ENCODE results near the gene ETV4. TPM values are rescaled to one million over a fixed set of nuclear protein-coding genes. Genes with fewer than 3 reads are reported as not detected.

The ETV4 gene
- total RNA-seq, 4 donors from 2014 or later, result 3.7 to 11.1 (median 6.9) TPM

GRCh38 chr17:43545383-43545632 is 832 bp downstream of the ETV4 start:
- no CpG with 5 or more reads among the region's 21 CpGs for WGBS, 2 donors
- H3K36me3 ChIP-seq, result no peaks in the 10 kb centered on the region

DNA sequence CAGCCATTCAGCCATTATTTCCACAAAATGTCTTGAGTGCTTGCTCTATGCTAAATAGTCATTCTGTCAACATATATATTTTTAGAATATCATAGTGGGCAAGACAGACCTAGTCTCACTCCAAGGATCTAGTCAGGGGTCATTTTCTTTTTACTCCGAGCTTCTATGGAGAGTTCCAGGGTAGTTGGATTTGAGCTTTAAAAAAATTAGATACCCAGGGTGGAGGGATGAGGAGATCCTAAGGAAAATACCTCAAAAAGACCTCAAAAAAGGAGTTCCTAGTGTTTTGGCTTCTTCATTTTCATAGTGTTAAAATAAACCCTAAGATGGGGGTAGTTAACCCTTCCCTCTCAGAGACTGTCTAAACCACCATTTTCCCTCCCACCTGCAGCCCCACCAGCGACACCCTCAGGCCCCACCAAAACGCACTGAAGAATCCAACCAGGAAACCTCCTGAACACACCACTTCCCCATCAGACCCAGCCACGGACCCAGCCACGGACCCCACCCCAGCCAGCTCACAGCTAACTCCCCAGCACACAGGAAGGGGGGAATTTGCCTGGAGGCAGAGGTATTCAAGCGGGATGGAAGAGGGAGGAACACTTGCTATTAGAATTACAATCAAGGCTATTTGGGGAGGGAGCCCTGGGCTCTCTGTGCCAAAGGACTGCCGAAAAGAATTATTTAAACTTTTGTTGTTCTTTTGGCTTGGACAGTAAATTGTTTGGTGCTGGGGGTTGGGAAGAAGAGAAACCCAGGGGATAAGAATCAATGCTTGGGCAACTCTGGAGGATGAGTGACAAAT is 2.2 kb downstream of the ETV4 start:
- H3K4me1 ChIP-seq, result peaks cover 30 to 53% (median 34%) of the 10 kb centered on the region in 3 donors
- H3K4me3 ChIP-seq, result peak overlapping the region in 1 of 4 donors; percentile 75
- no peak for DNase-seq
- H3K36me3 ChIP-seq, result no peaks in the 10 kb centered on the region
- TF ChIP-seq CTCF (IDR thresholded peaks at IDR 0.05) (no peak), POLR2A (IDR thresholded peaks at IDR 0.05) (no peak)
- H3K27ac ChIP-seq, result peak overlapping the region in 1 of 4 donors; percentile 27
- no peaks in the 10 kb centered on the region for H3K9me3 ChIP-seq
- intact Hi-C loops (cut with DNase I), result no loop called here
- 36% methylated on average over 5 to 7 of the region's 7 CpGs for WGBS, 2 donors
- peaks cover 0 to 68% (median 0%) of the 10 kb centered on the region in 4 donors for H3K27me3 ChIP-seq

More at GRCh38 chr17:43545383-43545632, 832 bp downstream of the ETV4 start:
- TF ChIP-seq CTCF (IDR thresholded peaks at IDR 0.05) (no peak), POLR2A (IDR thresholded peaks at IDR 0.05) (no peak)
- H3K4me3 ChIP-seq, result peak overlapping the region; percentile 48 to 75 (median 62)
- no peaks in the 10 kb centered on the region for H3K9me3 ChIP-seq
- intact Hi-C loops (cut with DNase I), result no loop called here
- no peak for DNase-seq
- H3K27me3 ChIP-seq, result peaks cover 0 to 77% (median 0%) of the 10 kb centered on the region in 4 donors
- peak overlapping the region; percentile 63 to 76 (median 76) for H3K27ac ChIP-seq
- H3K4me1 ChIP-seq, result peaks cover 34 to 63% (median 34%) of the 10 kb centered on the region in 3 donors

DNA sequence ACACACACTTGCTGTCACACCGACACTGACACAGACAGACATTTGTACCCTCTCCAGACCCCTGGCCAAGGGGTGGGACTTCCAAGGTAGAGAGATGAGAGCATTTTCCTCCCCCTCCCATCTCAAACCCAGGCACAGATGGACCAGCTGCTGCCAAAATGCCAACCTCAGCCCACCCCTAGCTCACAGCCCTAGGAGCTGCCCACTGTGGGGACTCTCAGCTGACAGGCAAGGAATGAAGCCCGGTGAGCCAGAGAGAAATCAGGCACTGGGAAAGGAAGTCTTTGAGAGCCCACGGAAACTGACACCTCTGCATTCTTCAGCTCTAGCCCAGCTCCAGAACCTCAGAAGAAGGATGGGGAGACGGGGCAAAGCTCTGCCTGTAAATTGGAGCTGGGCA is 2.8 kb downstream of the ETV4 start:
- 64 to 82% methylated on average over 2 of the region's 4 CpGs for WGBS, 2 donors
- Histone ChIP-seq H3K36me3 (no peaks in the 10 kb centered on the region), H3K9me3 (no peaks in the 10 kb centered on the region), H3K27me3 (peaks cover 0 to 63% (median 0%) of the 10 kb centered on the region in 4 donors), H3K27ac (no peak overlapping the region), H3K4me1 (peaks cover 27 to 46% (median 33%) of the 10 kb centered on the region in 3 donors), H3K4me3 (no peak overlapping the region)
- DNase-seq, result no peak
- TF ChIP-seq CTCF (IDR thresholded peaks at IDR 0.05), result no peak
- intact Hi-C loops (cut with DNase I), result no loop called here

GRCh38 chr17:43542859-43543258 is 3.3 kb downstream of the ETV4 start:
- no peak for TF ChIP-seq POLR2A (IDR thresholded peaks at IDR 0.05)
- no peak for TF ChIP-seq CTCF (IDR thresholded peaks at IDR 0.05)
- 66 to 78% methylated on average over 3 to 7 of the region's 8 CpGs for WGBS, 2 donors
- intact Hi-C loops (cut with DNase I), result no loop called here
- H3K9me3 ChIP-seq, result no peaks in the 10 kb centered on the region
- H3K27ac ChIP-seq, result no peak overlapping the region
- H3K36me3 ChIP-seq, result no peaks in the 10 kb centered on the region
- peaks cover 0 to 59% (median 0%) of the 10 kb centered on the region in 4 donors for H3K27me3 ChIP-seq
- DNase-seq, result no peak
- no peak overlapping the region for H3K4me3 ChIP-seq
- peaks cover 27 to 41% (median 29%) of the 10 kb centered on the region in 3 donors for H3K4me1 ChIP-seq

GRCh38 chr17:43540821-43541674 is 5.1 kb downstream of the ETV4 start:
- no peak for TF ChIP-seq POLR2A (IDR thresholded peaks at IDR 0.05)
- no peak for TF ChIP-seq CTCF (IDR thresholded peaks at IDR 0.05)
- WGBS, 2 donors, result 63 to 74% methylated on average over 7 to 8 of the region's 11 CpGs
- peaks cover 0 to 42% (median 0%) of the 10 kb centered on the region in 4 donors for H3K27me3 ChIP-seq
- no peak overlapping the region for H3K27ac ChIP-seq
- no peaks in the 10 kb centered on the region for H3K9me3 ChIP-seq
- H3K36me3 ChIP-seq, result no peaks in the 10 kb centered on the region
- H3K4me3 ChIP-seq, result no peak overlapping the region
- peaks cover 19 to 41% (median 23%) of the 10 kb centered on the region in 3 donors for H3K4me1 ChIP-seq
- intact Hi-C loops (cut with DNase I), result no loop called here
- DNase-seq, result no peak

Data from esophagus squamous epithelium (tissue), 5 donors.